ENCODE results near the gene TCF25. TPM values are rescaled to one million over a fixed set of nuclear protein-coding genes. Genes with fewer than 3 reads are reported as not detected.

TCF25 gene
- total RNA-seq, 1 experiment from 2014 or later = 155 TPM

DNA sequence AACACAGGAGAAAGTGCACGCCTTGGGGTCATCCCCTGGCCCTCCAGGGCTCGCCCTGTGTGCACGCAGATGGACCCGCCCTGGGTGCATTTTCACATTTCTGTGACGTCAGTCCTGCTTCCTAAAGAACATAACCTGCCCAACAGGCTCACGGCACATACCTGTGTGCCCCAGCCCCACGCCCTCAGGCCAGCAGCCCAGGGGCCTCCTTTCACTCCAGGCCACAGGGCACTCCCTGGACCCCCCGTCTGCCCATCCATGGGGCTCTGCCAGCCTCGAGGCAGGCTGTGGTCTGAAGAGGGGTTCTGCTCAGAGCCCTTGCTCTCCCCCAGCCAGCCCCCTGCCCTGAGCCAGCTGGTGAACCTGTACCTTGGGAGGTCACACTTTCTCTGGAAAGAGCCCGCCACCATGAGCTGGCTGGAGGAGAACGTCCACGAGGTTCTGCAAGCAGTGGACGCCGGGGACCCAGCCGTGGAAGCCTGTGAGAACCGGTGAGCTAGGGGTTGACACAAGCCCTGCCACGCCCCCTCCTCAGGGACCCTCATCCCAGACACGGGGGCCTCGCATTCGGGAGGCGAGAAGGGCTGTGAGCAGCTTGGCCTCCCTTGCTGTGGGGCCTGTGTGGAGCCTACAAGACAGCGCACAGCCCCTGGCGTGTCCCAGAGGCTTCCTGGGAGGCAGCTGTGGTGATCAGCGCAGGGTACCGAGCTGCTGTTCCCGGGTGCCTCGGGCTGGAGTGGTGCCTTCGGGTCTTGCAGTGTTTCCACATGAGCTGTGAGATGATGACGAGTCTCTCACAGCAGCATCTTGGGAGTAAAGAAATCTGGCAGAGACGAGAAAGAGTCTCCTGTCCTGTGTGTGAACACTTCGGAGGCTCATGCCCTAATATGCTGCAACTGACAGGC, 31.5 kb downstream of the TCF25 start:
- TF ChIP-seq FOXP1 (CRISPR knock-in tag; IDR thresholded peaks at IDR 0.05; ENCODE audit: borderline replicate concordance) (no peak), SMAD4 (CRISPR knock-in tag; IDR thresholded peaks at IDR 0.05) (no peak), FOXK1 (CRISPR knock-in tag; IDR thresholded peaks at IDR 0.05) (no peak)
- TF ChIP-seq, protein P1, sequence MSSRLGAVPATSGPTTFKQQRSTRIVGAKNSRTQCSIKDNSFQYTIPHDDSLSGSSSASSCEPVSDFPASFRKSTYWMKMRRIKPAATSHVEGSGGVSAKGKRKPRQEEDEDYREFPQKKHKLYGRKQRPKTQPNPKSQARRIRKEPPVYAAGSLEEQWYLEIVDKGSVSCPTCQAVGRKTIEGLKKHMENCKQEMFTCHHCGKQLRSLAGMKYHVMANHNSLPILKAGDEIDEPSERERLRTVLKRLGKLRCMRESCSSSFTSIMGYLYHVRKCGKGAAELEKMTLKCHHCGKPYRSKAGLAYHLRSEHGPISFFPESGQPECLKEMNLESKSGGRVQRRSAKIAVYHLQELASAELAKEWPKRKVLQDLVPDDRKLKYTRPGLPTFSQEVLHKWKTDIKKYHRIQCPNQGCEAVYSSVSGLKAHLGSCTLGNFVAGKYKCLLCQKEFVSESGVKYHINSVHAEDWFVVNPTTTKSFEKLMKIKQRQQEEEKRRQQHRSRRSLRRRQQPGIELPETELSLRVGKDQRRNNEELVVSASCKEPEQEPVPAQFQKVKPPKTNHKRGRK (CRISPR knock-in tag; IDR thresholded peaks at IDR 0.05; ENCODE audit: borderline replicate concordance) = no peak
- TF ChIP-seq, protein P2, sequence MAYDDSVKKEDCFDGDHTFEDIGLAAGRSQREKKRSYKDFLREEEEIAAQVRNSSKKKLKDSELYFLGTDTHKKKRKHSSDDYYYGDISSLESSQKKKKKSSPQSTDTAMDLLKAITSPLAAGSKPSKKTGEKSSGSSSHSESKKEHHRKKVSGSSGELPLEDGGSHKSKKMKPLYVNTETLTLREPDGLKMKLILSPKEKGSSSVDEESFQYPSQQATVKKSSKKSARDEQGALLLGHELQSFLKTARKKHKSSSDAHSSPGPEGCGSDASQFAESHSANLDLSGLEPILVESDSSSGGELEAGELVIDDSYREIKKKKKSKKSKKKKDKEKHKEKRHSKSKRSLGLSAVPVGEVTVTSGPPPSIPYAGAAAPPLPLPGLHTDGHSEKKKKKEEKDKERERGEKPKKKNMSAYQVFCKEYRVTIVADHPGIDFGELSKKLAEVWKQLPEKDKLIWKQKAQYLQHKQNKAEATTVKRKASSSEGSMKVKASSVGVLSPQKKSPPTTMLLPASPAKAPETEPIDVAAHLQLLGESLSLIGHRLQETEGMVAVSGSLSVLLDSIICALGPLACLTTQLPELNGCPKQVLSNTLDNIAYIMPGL (CRISPR knock-in tag; IDR thresholded peaks at IDR 0.05) = no peak
- TF ChIP-seq, protein P3, sequence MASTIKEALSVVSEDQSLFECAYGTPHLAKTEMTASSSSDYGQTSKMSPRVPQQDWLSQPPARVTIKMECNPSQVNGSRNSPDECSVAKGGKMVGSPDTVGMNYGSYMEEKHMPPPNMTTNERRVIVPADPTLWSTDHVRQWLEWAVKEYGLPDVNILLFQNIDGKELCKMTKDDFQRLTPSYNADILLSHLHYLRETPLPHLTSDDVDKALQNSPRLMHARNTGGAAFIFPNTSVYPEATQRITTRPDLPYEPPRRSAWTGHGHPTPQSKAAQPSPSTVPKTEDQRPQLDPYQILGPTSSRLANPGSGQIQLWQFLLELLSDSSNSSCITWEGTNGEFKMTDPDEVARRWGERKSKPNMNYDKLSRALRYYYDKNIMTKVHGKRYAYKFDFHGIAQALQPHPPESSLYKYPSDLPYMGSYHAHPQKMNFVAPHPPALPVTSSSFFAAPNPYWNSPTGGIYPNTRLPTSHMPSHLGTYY (CRISPR knock-in tag; IDR thresholded peaks at IDR 0.05) = no peak
- TF ChIP-seq, protein P4, sequence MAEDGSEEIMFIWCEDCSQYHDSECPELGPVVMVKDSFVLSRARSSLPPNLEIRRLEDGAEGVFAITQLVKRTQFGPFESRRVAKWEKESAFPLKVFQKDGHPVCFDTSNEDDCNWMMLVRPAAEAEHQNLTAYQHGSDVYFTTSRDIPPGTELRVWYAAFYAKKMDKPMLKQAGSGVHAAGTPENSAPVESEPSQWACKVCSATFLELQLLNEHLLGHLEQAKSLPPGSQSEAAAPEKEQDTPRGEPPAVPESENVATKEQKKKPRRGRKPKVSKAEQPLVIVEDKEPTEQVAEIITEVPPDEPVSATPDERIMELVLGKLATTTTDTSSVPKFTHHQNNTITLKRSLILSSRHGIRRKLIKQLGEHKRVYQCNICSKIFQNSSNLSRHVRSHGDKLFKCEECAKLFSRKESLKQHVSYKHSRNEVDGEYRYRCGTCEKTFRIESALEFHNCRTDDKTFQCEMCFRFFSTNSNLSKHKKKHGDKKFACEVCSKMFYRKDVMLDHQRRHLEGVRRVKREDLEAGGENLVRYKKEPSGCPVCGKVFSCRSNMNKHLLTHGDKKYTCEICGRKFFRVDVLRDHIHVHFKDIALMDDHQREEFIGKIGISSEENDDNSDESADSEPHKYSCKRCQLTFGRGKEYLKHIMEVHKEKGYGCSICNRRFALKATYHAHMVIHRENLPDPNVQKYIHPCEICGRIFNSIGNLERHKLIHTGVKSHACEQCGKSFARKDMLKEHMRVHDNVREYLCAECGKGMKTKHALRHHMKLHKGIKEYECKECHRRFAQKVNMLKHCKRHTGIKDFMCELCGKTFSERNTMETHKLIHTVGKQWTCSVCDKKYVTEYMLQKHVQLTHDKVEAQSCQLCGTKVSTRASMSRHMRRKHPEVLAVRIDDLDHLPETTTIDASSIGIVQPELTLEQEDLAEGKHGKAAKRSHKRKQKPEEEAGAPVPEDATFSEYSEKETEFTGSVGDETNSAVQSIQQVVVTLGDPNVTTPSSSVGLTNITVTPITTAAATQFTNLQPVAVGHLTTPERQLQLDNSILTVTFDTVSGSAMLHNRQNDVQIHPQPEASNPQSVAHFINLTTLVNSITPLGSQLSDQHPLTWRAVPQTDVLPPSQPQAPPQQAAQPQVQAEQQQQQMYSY (CRISPR knock-in tag; IDR thresholded peaks at IDR 0.05) = no peak
- Mint-ChIP-seq H3K36me3 (peaks cover 35% of the 10 kb centered on the region), H3K4me3 (no peak overlapping the region), H3K27ac (no peak overlapping the region), H3K4me1 (no peaks in the 10 kb centered on the region), H3K9me3 (0 out of 2 replicates have a peak, but pooled peaks cover 8% of the 10 kb centered on the region), H3K27me3 (ENCODE audit: low read depth) (no peaks in the 10 kb centered on the region)
- DNase-seq (ENCODE audit: low spot score) (no peak), ATAC-seq (no peak)
- ChIA-PET CTCF (no interaction called here), POLR2A (no interaction called here)

DNA sequence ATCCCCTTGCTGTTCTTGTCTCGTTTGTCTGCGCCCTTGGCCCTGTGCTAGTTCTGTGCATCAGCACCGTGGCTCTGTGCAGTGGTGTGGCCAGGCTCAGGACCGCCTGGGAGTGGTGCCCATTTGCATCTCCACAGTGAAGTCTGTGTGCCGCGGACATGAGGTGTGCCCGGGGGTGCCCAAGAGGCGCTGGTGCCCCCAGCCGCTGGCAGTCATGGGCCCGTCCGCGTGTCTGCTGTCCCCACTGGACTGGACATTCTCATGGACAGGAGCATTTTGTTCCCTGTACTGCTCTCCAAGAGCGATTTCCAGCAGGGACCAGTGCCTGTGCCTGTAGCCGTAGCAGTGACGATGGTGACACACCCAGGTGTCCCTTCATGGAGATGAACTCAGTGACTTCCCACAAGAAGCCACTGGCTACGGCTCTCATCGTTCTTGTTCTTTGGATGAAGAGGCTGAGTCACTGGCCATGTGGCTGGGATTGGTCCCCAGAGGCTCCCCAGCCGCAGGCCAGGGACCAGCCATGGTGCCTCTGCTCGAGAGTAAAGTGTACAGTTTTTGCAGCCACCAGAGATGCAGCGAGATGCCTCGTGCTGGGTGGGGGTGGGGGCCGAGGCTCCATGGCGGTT, 32.2 kb downstream of the TCF25 start:
- H3K36me3 Mint-ChIP-seq = peaks cover 27% of the 10 kb centered on the region
- H3K27me3 Mint-ChIP-seq (ENCODE audit: low read depth) = no peaks in the 10 kb centered on the region
- H3K27ac Mint-ChIP-seq = no peak overlapping the region
- no peaks in the 10 kb centered on the region for H3K4me1 Mint-ChIP-seq
- ChIA-PET CTCF (no interaction called here), POLR2A (no interaction called here)
- ATAC-seq (no peak), DNase-seq (ENCODE audit: low spot score) (no peak)
- H3K4me3 Mint-ChIP-seq = no peak overlapping the region
- 0 out of 2 replicates have a peak, but pooled peaks cover 8% of the 10 kb centered on the region for H3K9me3 Mint-ChIP-seq
- no peak for TF ChIP-seq HMGA2 (CRISPR knock-in tag; IDR thresholded peaks at IDR 0.05)
- TF ChIP-seq PRRX2 (CRISPR knock-in tag; IDR thresholded peaks at IDR 0.05) = no peak
- TF ChIP-seq CREM (CRISPR knock-in tag; IDR thresholded peaks at IDR 0.05) = no peak
- no peak for TF ChIP-seq ESRRA (CRISPR knock-in tag; IDR thresholded peaks at IDR 0.05; ENCODE audit: borderline replicate concordance)
- TF ChIP-seq, protein P5, sequence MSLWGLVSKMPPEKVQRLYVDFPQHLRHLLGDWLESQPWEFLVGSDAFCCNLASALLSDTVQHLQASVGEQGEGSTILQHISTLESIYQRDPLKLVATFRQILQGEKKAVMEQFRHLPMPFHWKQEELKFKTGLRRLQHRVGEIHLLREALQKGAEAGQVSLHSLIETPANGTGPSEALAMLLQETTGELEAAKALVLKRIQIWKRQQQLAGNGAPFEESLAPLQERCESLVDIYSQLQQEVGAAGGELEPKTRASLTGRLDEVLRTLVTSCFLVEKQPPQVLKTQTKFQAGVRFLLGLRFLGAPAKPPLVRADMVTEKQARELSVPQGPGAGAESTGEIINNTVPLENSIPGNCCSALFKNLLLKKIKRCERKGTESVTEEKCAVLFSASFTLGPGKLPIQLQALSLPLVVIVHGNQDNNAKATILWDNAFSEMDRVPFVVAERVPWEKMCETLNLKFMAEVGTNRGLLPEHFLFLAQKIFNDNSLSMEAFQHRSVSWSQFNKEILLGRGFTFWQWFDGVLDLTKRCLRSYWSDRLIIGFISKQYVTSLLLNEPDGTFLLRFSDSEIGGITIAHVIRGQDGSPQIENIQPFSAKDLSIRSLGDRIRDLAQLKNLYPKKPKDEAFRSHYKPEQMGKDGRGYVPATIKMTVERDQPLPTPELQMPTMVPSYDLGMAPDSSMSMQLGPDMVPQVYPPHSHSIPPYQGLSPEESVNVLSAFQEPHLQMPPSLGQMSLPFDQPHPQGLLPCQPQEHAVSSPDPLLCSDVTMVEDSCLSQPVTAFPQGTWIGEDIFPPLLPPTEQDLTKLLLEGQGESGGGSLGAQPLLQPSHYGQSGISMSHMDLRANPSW (CRISPR knock-in tag; conservative IDR thresholded peaks at IDR 0.05; ENCODE audit: low read depth) = no peak
- no peak for TF ChIP-seq NFYB (CRISPR knock-in tag; conservative IDR thresholded peaks at IDR 0.05; ENCODE audit: low read depth)
- TF ChIP-seq, protein P6, sequence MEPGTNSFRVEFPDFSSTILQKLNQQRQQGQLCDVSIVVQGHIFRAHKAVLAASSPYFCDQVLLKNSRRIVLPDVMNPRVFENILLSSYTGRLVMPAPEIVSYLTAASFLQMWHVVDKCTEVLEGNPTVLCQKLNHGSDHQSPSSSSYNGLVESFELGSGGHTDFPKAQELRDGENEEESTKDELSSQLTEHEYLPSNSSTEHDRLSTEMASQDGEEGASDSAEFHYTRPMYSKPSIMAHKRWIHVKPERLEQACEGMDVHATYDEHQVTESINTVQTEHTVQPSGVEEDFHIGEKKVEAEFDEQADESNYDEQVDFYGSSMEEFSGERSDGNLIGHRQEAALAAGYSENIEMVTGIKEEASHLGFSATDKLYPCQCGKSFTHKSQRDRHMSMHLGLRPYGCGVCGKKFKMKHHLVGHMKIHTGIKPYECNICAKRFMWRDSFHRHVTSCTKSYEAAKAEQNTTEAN (CRISPR knock-in tag; IDR thresholded peaks at IDR 0.05) = no peak
- TF ChIP-seq, protein P7, sequence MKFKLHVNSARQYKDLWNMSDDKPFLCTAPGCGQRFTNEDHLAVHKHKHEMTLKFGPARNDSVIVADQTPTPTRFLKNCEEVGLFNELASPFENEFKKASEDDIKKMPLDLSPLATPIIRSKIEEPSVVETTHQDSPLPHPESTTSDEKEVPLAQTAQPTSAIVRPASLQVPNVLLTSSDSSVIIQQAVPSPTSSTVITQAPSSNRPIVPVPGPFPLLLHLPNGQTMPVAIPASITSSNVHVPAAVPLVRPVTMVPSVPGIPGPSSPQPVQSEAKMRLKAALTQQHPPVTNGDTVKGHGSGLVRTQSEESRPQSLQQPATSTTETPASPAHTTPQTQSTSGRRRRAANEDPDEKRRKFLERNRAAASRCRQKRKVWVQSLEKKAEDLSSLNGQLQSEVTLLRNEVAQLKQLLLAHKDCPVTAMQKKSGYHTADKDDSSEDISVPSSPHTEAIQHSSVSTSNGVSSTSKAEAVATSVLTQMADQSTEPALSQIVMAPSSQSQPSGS (CRISPR knock-in tag; IDR thresholded peaks at IDR 0.05; ENCODE audit: borderline replicate concordance, low read depth) = no peak
- TF ChIP-seq KAT7 (CRISPR knock-in tag; IDR thresholded peaks at IDR 0.05; ENCODE audit: borderline replicate concordance) = no peak
- TF ChIP-seq, protein P8, sequence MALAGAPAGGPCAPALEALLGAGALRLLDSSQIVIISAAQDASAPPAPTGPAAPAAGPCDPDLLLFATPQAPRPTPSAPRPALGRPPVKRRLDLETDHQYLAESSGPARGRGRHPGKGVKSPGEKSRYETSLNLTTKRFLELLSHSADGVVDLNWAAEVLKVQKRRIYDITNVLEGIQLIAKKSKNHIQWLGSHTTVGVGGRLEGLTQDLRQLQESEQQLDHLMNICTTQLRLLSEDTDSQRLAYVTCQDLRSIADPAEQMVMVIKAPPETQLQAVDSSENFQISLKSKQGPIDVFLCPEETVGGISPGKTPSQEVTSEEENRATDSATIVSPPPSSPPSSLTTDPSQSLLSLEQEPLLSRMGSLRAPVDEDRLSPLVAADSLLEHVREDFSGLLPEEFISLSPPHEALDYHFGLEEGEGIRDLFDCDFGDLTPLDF (CRISPR knock-in tag; IDR thresholded peaks at IDR 0.05) = no peak
